H1 (cell line): Measurements from ENCODE around the gene ZNF786. TPM values are rescaled to one million over a fixed set of nuclear protein-coding genes. Genes with fewer than 3 reads are reported as not detected.

ENCODE experiments used
- CTCF ChIA-PET: fragments of 300-600 bp; sonication (Branson Sonifier 250); formaldehyde crosslinking; loops from one replicate; lab custom pipeline; 2021; ENCODE audit not compliant: partially characterized antibody; lab: Charles Lee
- POLR2A ChIA-PET: fragments of 300-600 bp; sonication (Branson Sonifier 250); formaldehyde crosslinking; loops from one replicate; lab custom pipeline; 2021; ENCODE audit warnings: inconsistent platforms; ENCODE audit not compliant: partially characterized antibody; lab: Charles Lee
- DNase-seq, 2 experiments: peaks; one replicate each; pipeline versions ENCODE4 v3.0.0 to v3.0.0-alpha.2; 2010 to 2022; ENCODE audit warnings: low spot score in 2 of 2, low read depth in 1 of 2, mixed read lengths in 1 of 2
- FAIRE-seq: peaks from 2 replicates; lab custom pipeline; 2011; peaks lifted over from hg19 to GRCh38; lab: Jason Lieb, UNC
- H2AFZ ChIP-seq: 2 replicates; pipeline ENCODE4 v1.8.1; 2012; ENCODE audit warnings: low read length, inconsistent platforms
- H2AK5ac ChIP-seq: 2 replicates; pipeline ENCODE4 v1.6.1; 2013; ENCODE audit warnings: low read depth, low read length
- H2BK120ac ChIP-seq: replicated peaks from 2 replicates; pipeline ENCODE3; 2013; ENCODE audit warnings: low read depth, low read length, inconsistent platforms
- H2BK12ac ChIP-seq: 2 replicates; pipeline ENCODE4 v1.6.1; 2013; ENCODE audit warnings: low read depth, low read length
- H2BK15ac ChIP-seq: 2 replicates; pipeline ENCODE4 v1.6.1; 2013; ENCODE audit warnings: low read length
- H2BK20ac ChIP-seq: 2 replicates; pipeline ENCODE4 v1.6.1; 2013; ENCODE audit warnings: low read length
- H2BK5ac ChIP-seq: 2 replicates; pipeline ENCODE4 v1.6.1; 2013; ENCODE audit warnings: low read depth, low read length
- H3K14ac ChIP-seq: 2 replicates; pipeline ENCODE4 v1.6.1; 2013; ENCODE audit warnings: inconsistent platforms; ENCODE audit not compliant: insufficient read length
- H3K18ac ChIP-seq: 2 replicates; pipeline ENCODE4 v1.6.1; 2013; ENCODE audit warnings: low read length; ENCODE audit errors: extremely low read depth
- H3K23ac ChIP-seq: 2 replicates; pipeline ENCODE4 v1.6.1; 2013; ENCODE audit warnings: inconsistent platforms; ENCODE audit not compliant: insufficient read length
- H3K23me2 ChIP-seq: 2 replicates; pipeline ENCODE4 v1.6.1; 2013; ENCODE audit warnings: low read depth, low read length
- H3K27ac ChIP-seq: 2 replicates; pipeline ENCODE4 v1.6.1; 2011; ENCODE audit warnings: low read depth, low read length, inconsistent platforms
- H3K27me3 ChIP-seq, 4 experiments: replicated peaks in 1 of 4; 1 replicate in 1 of 4; 2 replicates in 3 of 4; pipeline versions ENCODE4 v1.6.1 to v1.8.1; 2011 to 2013; ENCODE audit warnings: low read length in 3 of 4, mild to moderate bottlenecking in 3 of 4, inconsistent platforms in 2 of 4, mixed read lengths in 2 of 4, moderate library complexity in 1 of 4; ENCODE audit not compliant: control insufficient read depth in 3 of 4, insufficient read depth in 3 of 4; ENCODE audit errors: extremely low read depth in 1 of 4
- H3K36me3 ChIP-seq, 4 experiments: 2 replicates each; pipeline versions ENCODE4 v1.6.1 to v1.8.1; 2011 to 2013; ENCODE audit warnings: mild to moderate bottlenecking in 4 of 4, low read length in 3 of 4, moderate library complexity in 2 of 4, control low read depth in 1 of 4, inconsistent platforms in 1 of 4; ENCODE audit not compliant: insufficient read depth in 4 of 4, control insufficient read depth in 2 of 4
- H3K4ac ChIP-seq: replicated peaks from 2 replicates; pipeline ENCODE3; 2013; ENCODE audit warnings: low read length, low read depth, mixed read lengths, inconsistent platforms; ENCODE audit not compliant: insufficient read length
- H3K4me1 ChIP-seq, 4 experiments: replicated peaks in 1 of 4; 1 replicate in 1 of 4; 2 replicates in 3 of 4; pipeline versions ENCODE4 v1.6.1 to v1.8.1; 2011 to 2013; ENCODE audit warnings: low read length in 3 of 4, inconsistent platforms in 2 of 4, mixed read lengths in 1 of 4; ENCODE audit not compliant: insufficient read depth in 4 of 4, control insufficient read depth in 3 of 4
- H3K4me2 ChIP-seq, 2 experiments: 2 replicates each; pipeline versions ENCODE4 v1.6.1 to v1.8.1; 2011 to 2013; ENCODE audit warnings: low read depth in 2 of 2, low read length in 2 of 2, control low read depth in 1 of 2, inconsistent platforms in 1 of 2, mild to moderate bottlenecking in 1 of 2; ENCODE audit not compliant: insufficient read depth in 1 of 2
- H3K4me3 ChIP-seq, 4 experiments: fragments of 200-600, 300-600 bp in 1 of 4; sonication (generic), shearing (Covaris generic), sonication (Bioruptor Twin) in 1 of 4; 2 replicates each; pipeline versions ENCODE4 v1.5.1 to v1.8.1; 2011 to 2016; ENCODE audit warnings: low read length in 4 of 4, low read depth in 3 of 4, control low read depth in 2 of 4, inconsistent platforms in 2 of 4, mild to moderate bottlenecking in 2 of 4, mixed read lengths in 1 of 4, moderate library complexity in 1 of 4; ENCODE audit not compliant: insufficient read depth in 2 of 4; ENCODE audit errors: extremely low read depth in 1 of 4
- H3K56ac ChIP-seq: replicated peaks from 2 replicates; pipeline ENCODE3; 2013; ENCODE audit warnings: low read depth, mild to moderate bottlenecking, mixed read lengths, low read length, inconsistent platforms; ENCODE audit not compliant: insufficient read length
- H3K79me1 ChIP-seq: 2 replicates; pipeline ENCODE4 v1.6.1; 2013; ENCODE audit warnings: low read depth, low read length, control low read depth
- H3K79me2 ChIP-seq, 2 experiments: 2 replicates each; pipeline versions ENCODE4 v1.6.1 to v1.8.1; 2012 to 2013; ENCODE audit warnings: low read length in 2 of 2, mild to moderate bottlenecking in 2 of 2, inconsistent platforms in 1 of 2; ENCODE audit not compliant: insufficient read depth in 2 of 2, control insufficient read depth in 1 of 2
- H3K9ac ChIP-seq, 4 experiments: replicated peaks in 1 of 4; 1 replicate in 1 of 4; 2 replicates in 3 of 4; pipeline versions ENCODE4 v1.6.1 to v1.8.1; 2011 to 2013; ENCODE audit warnings: low read depth in 3 of 4, low read length in 3 of 4, control low read depth in 2 of 4, mild to moderate bottlenecking in 2 of 4, moderate library complexity in 2 of 4, inconsistent platforms in 1 of 4; ENCODE audit errors: extremely low read depth in 1 of 4
- H3K9me3 ChIP-seq, 2 experiments: 2 replicates each; pipeline versions ENCODE4 v1.6.1 to v1.8.1; 2012 to 2013; ENCODE audit warnings: mild to moderate bottlenecking in 2 of 2, moderate library complexity in 2 of 2, control low read depth in 1 of 2, inconsistent platforms in 1 of 2, low read depth in 1 of 2, low read length in 1 of 2, mixed read lengths in 1 of 2; ENCODE audit not compliant: insufficient read depth in 2 of 2
- H4K20me1 ChIP-seq, 2 experiments: replicated peaks in 1 of 2; 2 replicates each; pipeline versions ENCODE3 to v1.8.1; 2011 to 2013; ENCODE audit warnings: inconsistent platforms in 2 of 2, low read length in 2 of 2, mild to moderate bottlenecking in 1 of 2; ENCODE audit not compliant: insufficient read depth in 2 of 2, control insufficient read depth in 1 of 2
- H4K5ac ChIP-seq: 2 replicates; pipeline ENCODE4 v1.6.1; 2013; ENCODE audit warnings: low read length, low read depth, mixed read lengths, inconsistent platforms; ENCODE audit not compliant: insufficient read length
- H4K8ac ChIP-seq: 2 replicates; pipeline ENCODE4 v1.8.0; 2013; ENCODE audit warnings: mild to moderate bottlenecking, moderate library complexity, low read length, inconsistent platforms; ENCODE audit not compliant: insufficient read depth; ENCODE audit errors: extremely low read depth
- H4K91ac ChIP-seq: replicated peaks from 2 replicates; pipeline ENCODE3; 2013; ENCODE audit warnings: low read length, mixed read lengths, inconsistent platforms; ENCODE audit not compliant: insufficient read length
- ASH2L ChIP-seq: fragments of 200-600, 300-600 bp; sonication (generic); IDR thresholded peaks from one replicate; pipeline ENCODE4 v1.7.1; 2017; ENCODE audit warnings: low read length
- CHD1 ChIP-seq: IDR thresholded peaks from 2 replicates; pipeline ENCODE4 v1.6.1; 2012; ENCODE audit warnings: low read depth, low read length, improper control_type of control experiment
- EP300 ChIP-seq, 2 experiments: IDR thresholded peaks; 1 replicate in 1 of 2; 2 replicates in 1 of 2; pipeline ENCODE4 v1.6.1; 2011 to 2012; ENCODE audit warnings: low read depth in 2 of 2, low read length in 2 of 2, mild to moderate bottlenecking in 2 of 2, borderline replicate concordance in 1 of 2, inconsistent platforms in 1 of 2, moderate library complexity in 1 of 2
- HDAC2 ChIP-seq, 2 experiments: fragments of 300-600 bp in 1 of 2; sonication (generic) in 1 of 2; IDR thresholded peaks; 2 replicates each; pipeline ENCODE4 v1.6.1; 2011 to 2012; ENCODE audit warnings: low read depth in 2 of 2, low read length in 2 of 2, mild to moderate bottlenecking in 2 of 2, moderate library complexity in 2 of 2, borderline replicate concordance in 1 of 2, inconsistent platforms in 1 of 2
- JUND ChIP-seq: IDR thresholded peaks from 2 replicates; pipeline ENCODE4 v1.6.1; 2011; ENCODE audit warnings: mild to moderate bottlenecking, improper control_type of control experiment, low read length
- RBBP5 ChIP-seq: IDR thresholded peaks from 2 replicates; pipeline ENCODE4 v1.7.1; 2012; ENCODE audit warnings: low read depth, mild to moderate bottlenecking, inconsistent platforms, low read length, moderate library complexity, borderline replicate concordance
- SAP30 ChIP-seq: fragments of 300-600 bp; sonication (generic); IDR thresholded peaks from 2 replicates; pipeline ENCODE4 v1.7.1; 2012; ENCODE audit warnings: low read length, moderate library complexity, mild to moderate bottlenecking, inconsistent platforms; ENCODE audit not compliant: insufficient read depth, insufficient replicate concordance
- SP2 ChIP-seq: IDR thresholded peaks from 2 replicates; pipeline ENCODE4 v1.6.1; 2012; ENCODE audit warnings: mild to moderate bottlenecking, low read length, inconsistent platforms
- SRF ChIP-seq: IDR thresholded peaks from 2 replicates; pipeline ENCODE4 v1.6.1; 2011; ENCODE audit warnings: mild to moderate bottlenecking, low read depth, low read length, moderate library complexity
- WGBS, 2 experiments: shearing (Covaris generic) in 1 of 2; methylation state at CpG; one replicate each; pipeline versions ENCODE4 v1.1.6 to v1.1.7; 2013 to 2015; ENCODE audit warnings: low lambda C conversion rate in 2 of 2, mixed read lengths in 2 of 2, inconsistent platforms in 1 of 2, low coverage in 1 of 2, missing lambda C conversion rate in 1 of 2; ENCODE audit not compliant: insufficient replicate concordance in 2 of 2, insufficient coverage in 1 of 2, insufficient read length in 1 of 2; ENCODE audit errors: extremely low coverage in 1 of 2, missing lambda C conversion rate in 1 of 2; 5-methylcytosine and 5-hydroxymethylcytosine counted together
- polyA plus RNA-seq, 7 experiments: library from polyadenylated mRNA; depleted of rRNA in 3 of 7; stranded (reverse) in 5 of 7; unstranded in 2 of 7; fragments of >200 nt in 5 of 7; fragments of 200-250 nt in 2 of 7; gene quantifications; 1 replicate in 5 of 7; 2 replicates in 1 of 7; 4 replicates in 1 of 7; pipeline versions ENCODE4 v1.2.1 to v1.2.3, GENCODE V29; 2011 to 2013; ENCODE audit warnings: missing spikeins in 2 of 7, mixed read lengths in 2 of 7
- total RNA-seq: library from RNA; stranded (reverse); fragmentation: NEBNext Ultra II Directional; extraction: Animal tissue kit (Norgen Biotek cat#: 25700); gene quantifications from 2 replicates; pipeline ENCODE4 v1.2.1, GENCODE V29; 2021
- TF ChIP-seq, protein P1 (sequence below): IDR thresholded peaks from 2 replicates; pipeline ENCODE4 v1.6.1; 2011; ENCODE audit warnings: low read depth, mild to moderate bottlenecking, low read length; ENCODE audit not compliant: insufficient read depth
- TF ChIP-seq, protein P2 (sequence below): IDR thresholded peaks from 2 replicates; pipeline ENCODE4 v1.6.1; 2012; ENCODE audit warnings: inconsistent platforms

Gene ZNF786
- total and polyA plus RNA-seq, 2 of the 8 experiments (the other 6 are each of a cell fraction or from before 2014, with no cell fraction given), result 7.7 to 16.3 TPM

DNA sequence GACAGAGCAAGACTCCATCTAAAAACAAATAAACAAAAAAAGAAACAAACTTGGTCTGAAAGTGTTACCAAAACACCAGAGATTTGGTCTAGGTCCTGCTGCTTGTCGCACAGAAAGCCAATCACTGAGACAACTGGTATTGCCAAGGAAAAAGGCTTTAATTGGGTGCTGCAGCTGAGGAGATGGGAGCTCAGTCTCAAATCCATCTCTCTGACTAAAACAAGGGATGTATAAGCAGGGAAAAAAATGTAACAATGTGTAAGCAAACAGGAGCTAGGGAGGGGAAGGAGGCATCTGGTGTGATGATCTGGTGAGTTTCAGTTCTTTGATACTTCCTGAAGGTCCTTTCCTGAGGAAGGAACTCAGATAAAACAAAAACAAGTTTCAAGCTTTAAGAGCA, 53.8 kb downstream of the ZNF786 start:
- H3K4me1 ChIP-seq, result no peaks in the 10 kb centered on the region
- H3K56ac ChIP-seq, result no peak overlapping the region
- no peak overlapping the region for H3K9ac ChIP-seq
- POLR2A ChIA-PET, result interaction anchor here (1.2 kb wide), 1 partner anchor 28 kb away, joined by 3 read pairs; no protein-coding TSS in a partner anchor
- no peaks in the 10 kb centered on the region for H3K27me3 ChIP-seq
- no peak overlapping the region for H3K23ac ChIP-seq
- FAIRE-seq (no peak), DNase-seq (no peak)
- H3K4me2 ChIP-seq, result no peak overlapping the region
- no peak overlapping the region for H2AFZ ChIP-seq
- no peak overlapping the region for H3K27ac ChIP-seq
- no peak overlapping the region for H3K4ac ChIP-seq
- H3K79me1 ChIP-seq, result no peaks in the 10 kb centered on the region
- 100% methylated on average over 1 of the region's 1 CpG; no CpG with 5 or more reads in 1 of the 2 experiments for WGBS, 2 experiments
- no peak overlapping the region for H2BK120ac ChIP-seq
- H4K5ac ChIP-seq, result no peak overlapping the region
- H3K9me3 ChIP-seq, result peaks cover 0 to 6% of the 10 kb centered on the region in 2 experiments; a peak in 1 of 4 replicates
- no peaks in the 10 kb centered on the region for H3K79me2 ChIP-seq
- CTCF ChIA-PET, result interaction anchor here (1.3 kb wide), 1 partner anchor 35 kb away, joined by 3 read pairs; no protein-coding TSS in a partner anchor
- no peak overlapping the region for H2AK5ac ChIP-seq
- H3K36me3 ChIP-seq, result no peaks in the 10 kb centered on the region
- no peak overlapping the region for H2BK20ac ChIP-seq
- H2BK5ac ChIP-seq, result no peak overlapping the region
- no peak overlapping the region for H3K18ac ChIP-seq
- no peak overlapping the region for H2BK12ac ChIP-seq
- H3K4me3 ChIP-seq, result no peak overlapping the region
- no peak overlapping the region for H4K91ac ChIP-seq
- no peaks in the 10 kb centered on the region for H4K20me1 ChIP-seq
- no peak overlapping the region for H3K14ac ChIP-seq
- H4K8ac ChIP-seq, result no peak overlapping the region
- no peak overlapping the region for H2BK15ac ChIP-seq
- no peaks in the 10 kb centered on the region for H3K23me2 ChIP-seq
- no peak for TF ChIP-seq SAP30
- no peak for TF ChIP-seq CHD1
- TF ChIP-seq JUND, result no peak
- TF ChIP-seq SRF, result no peak
- TF ChIP-seq, protein P1, sequence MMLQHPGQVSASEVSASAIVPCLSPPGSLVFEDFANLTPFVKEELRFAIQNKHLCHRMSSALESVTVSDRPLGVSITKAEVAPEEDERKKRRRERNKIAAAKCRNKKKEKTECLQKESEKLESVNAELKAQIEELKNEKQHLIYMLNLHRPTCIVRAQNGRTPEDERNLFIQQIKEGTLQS, result no peak
- no peak for TF ChIP-seq ASH2L
- no peak for TF ChIP-seq RBBP5
- no peak for TF ChIP-seq HDAC2 (IDR thresholded peaks at IDR 0.05; ENCODE audit: borderline replicate concordance in 1 of 2, low read depth in 2 of 2, low read length in 2 of 2)
- TF ChIP-seq EP300 (IDR thresholded peaks at IDR 0.05; ENCODE audit: borderline replicate concordance in 1 of 2, low read depth in 2 of 2, low read length in 2 of 2), result no peak
- TF ChIP-seq, protein P2, sequence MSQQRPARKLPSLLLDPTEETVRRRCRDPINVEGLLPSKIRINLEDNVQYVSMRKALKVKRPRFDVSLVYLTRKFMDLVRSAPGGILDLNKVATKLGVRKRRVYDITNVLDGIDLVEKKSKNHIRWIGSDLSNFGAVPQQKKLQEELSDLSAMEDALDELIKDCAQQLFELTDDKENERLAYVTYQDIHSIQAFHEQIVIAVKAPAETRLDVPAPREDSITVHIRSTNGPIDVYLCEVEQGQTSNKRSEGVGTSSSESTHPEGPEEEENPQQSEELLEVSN, result no peak
- no peak for TF ChIP-seq SP2
